ENCODE measurements around the gene SPAG7. TPM values are rescaled to one million over a fixed set of nuclear protein-coding genes. Genes with fewer than 3 reads are reported as not detected.

Gene SPAG7
- total RNA-seq, 3 donors from 2014 or later: 42.6 to 57.8 (median 55.2) TPM

DNA sequence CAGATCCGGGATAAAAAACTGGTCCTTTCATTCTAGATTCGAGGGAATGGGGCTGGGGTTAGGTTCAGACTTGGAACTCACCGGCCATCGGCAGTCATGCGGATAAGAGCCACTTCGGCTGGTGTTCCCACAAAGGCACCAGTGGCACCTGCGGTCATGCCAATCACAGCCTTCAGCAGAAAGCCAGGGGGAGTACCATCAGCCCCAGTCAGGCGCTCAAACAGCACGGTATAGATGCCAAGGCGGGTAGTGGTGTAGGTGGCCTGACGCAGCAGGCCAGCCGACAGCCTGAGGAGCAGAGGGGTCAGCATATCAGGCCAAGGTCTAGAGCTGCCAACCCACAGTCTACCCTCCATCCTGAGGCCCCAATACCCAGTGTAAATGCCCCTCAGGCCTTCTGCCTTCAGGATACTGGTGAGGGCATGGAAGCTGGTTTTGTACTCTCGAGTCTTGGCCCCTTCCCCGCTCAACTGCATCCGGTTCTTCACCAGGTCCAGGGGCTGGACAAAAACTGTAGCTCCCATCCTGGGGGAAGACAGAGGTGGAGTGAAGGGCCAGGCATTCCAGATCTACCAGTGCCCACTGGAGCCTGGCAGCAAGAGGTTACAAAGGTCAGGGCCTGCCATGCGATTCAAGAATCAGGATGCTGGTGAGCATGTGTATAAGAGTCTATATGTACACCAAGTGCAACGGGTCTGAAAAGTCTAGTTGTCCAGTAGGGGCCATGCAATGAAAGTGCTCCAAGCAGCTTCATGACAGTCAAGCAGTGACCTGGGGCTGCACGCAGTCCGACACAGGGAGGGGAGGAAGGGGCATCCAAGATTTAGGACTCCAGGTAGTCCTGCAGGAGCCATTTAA lies 28.7 kb downstream of the SPAG7 start:
- Histone ChIP-seq H3K9me3 (no peaks in the 10 kb centered on the region), H3K4me1 (peaks cover 17 to 32% of the 10 kb centered on the region in 2 donors), H3K4me3 (peak overlapping the region; percentile 83 to 85 (median 83)), H3K36me3 (no peaks in the 10 kb centered on the region), H3K27ac (peak overlapping the region; percentile 97), H3K27me3 (no peaks in the 10 kb centered on the region)
- intact Hi-C loops (cut with DNase I; ENCODE audit: low total_unique reads): no loop called here
- TF ChIP-seq, protein P1, sequence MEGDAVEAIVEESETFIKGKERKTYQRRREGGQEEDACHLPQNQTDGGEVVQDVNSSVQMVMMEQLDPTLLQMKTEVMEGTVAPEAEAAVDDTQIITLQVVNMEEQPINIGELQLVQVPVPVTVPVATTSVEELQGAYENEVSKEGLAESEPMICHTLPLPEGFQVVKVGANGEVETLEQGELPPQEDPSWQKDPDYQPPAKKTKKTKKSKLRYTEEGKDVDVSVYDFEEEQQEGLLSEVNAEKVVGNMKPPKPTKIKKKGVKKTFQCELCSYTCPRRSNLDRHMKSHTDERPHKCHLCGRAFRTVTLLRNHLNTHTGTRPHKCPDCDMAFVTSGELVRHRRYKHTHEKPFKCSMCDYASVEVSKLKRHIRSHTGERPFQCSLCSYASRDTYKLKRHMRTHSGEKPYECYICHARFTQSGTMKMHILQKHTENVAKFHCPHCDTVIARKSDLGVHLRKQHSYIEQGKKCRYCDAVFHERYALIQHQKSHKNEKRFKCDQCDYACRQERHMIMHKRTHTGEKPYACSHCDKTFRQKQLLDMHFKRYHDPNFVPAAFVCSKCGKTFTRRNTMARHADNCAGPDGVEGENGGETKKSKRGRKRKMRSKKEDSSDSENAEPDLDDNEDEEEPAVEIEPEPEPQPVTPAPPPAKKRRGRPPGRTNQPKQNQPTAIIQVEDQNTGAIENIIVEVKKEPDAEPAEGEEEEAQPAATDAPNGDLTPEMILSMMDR (IDR thresholded peaks at IDR 0.05): no peak
- TF ChIP-seq POLR2AphosphoS5 (IDR thresholded peaks at IDR 0.05): no peak
- no peak for TF ChIP-seq POLR2A (IDR thresholded peaks at IDR 0.05)
- DNase-seq (ENCODE audit: low spot score in 2 of 2): no peak

DNA sequence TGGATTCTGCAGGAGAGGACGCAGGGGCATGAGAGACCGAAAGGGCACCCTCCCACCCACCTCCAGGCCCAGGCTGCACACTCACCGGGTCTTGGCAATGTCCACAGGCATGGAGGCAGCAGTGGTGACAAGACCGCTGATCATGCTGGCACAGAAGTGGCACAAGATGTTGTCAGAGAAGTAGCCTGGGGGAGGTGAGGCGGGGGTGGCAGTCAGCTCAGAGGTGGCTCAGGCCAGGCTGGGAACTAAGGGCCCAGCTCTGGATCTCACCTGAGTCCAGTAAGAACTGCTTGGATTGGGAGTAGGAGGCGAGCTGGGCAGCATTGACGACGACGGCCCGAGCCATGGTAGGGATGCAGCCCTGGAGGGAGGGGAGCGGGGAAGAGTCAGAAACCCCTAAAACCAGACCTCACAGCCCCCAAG lies 29.5 kb downstream of the SPAG7 start:
- H3K27ac ChIP-seq: peak overlapping the region; percentile 97
- H3K4me1 ChIP-seq: peaks cover 17 to 32% of the 10 kb centered on the region in 2 donors
- peak overlapping the region in 1 of 3 donors; percentile 85 for H3K4me3 ChIP-seq
- DNase-seq (ENCODE audit: low spot score in 2 of 2): no peak
- H3K36me3 ChIP-seq: no peaks in the 10 kb centered on the region
- no peaks in the 10 kb centered on the region for H3K9me3 ChIP-seq
- no peak for TF ChIP-seq POLR2A (IDR thresholded peaks at IDR 0.05)
- TF ChIP-seq, protein P1 (IDR thresholded peaks at IDR 0.05): no peak
- no peak for TF ChIP-seq POLR2AphosphoS5 (IDR thresholded peaks at IDR 0.05)
- no peaks in the 10 kb centered on the region for H3K27me3 ChIP-seq
- intact Hi-C loops (cut with DNase I; ENCODE audit: low total_unique reads): no loop called here

DNA sequence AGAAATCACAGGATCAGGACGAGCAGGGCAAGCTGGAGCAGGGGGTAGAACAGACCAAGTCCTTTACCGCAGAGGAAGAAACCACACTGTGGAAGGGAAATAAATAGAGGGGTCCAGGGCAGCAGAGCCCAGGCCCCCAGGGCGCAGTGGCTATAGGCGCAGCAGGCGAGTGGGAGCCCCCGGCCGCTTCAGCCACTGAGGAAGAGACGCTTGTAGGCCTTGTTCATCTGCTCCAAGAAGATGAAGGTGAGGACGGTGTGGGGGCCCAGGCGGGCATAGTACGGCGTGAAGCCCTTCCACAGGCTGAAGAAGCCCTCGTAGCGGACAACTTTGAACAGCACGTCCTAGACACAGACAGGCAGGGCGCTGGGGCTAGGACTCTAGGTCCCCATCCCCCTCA lies 30.1 kb downstream of the SPAG7 start:
- no peak overlapping the region for H3K27ac ChIP-seq

DNA sequence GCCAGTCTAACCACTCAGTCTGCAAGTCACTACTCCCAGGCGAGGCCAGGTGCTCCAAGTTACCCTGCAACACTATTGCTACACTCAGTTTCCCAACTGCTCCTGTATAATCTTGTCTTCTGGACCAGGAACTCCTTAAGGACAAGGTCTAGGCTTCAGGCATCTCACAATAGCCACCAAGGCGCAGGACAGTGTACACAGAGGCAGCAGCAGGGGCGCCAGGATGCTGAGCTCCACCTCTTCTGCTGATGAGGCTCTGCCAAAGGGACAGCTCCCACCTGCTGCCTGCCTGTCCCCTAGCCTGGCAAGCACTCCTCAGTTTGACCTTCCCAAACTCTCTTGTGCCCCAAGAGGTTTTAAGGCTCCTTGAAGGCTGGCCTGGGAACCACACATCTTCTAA lies 31.2 kb downstream of the SPAG7 start:
- H3K36me3 ChIP-seq: no peaks in the 10 kb centered on the region
- no peak overlapping the region for H3K4me3 ChIP-seq
- no peaks in the 10 kb centered on the region for H3K9me3 ChIP-seq
- DNase-seq (ENCODE audit: low spot score in 2 of 2): no peak
- no peak overlapping the region for H3K27ac ChIP-seq
- intact Hi-C loops (cut with DNase I; ENCODE audit: low total_unique reads): no loop called here
- TF ChIP-seq POLR2A (IDR thresholded peaks at IDR 0.05): no peak
- TF ChIP-seq, protein P1 (IDR thresholded peaks at IDR 0.05): no peak
- TF ChIP-seq POLR2AphosphoS5 (IDR thresholded peaks at IDR 0.05): no peak
- H3K4me1 ChIP-seq: peaks cover 17 to 29% of the 10 kb centered on the region in 2 donors
- no peaks in the 10 kb centered on the region for H3K27me3 ChIP-seq

More for the DNA sequence above, 30.1 kb downstream of the SPAG7 start:
- Histone ChIP-seq H3K27me3 (no peaks in the 10 kb centered on the region), H3K9me3 (no peaks in the 10 kb centered on the region), H3K4me1 (peaks cover 17 to 32% of the 10 kb centered on the region in 2 donors), H3K36me3 (no peaks in the 10 kb centered on the region), H3K4me3 (no peak overlapping the region)
- intact Hi-C loops (cut with DNase I; ENCODE audit: low total_unique reads): no loop called here
- no peak for TF ChIP-seq POLR2AphosphoS5 (IDR thresholded peaks at IDR 0.05)
- TF ChIP-seq, protein P1 (IDR thresholded peaks at IDR 0.05): no peak
- no peak for TF ChIP-seq POLR2A (IDR thresholded peaks at IDR 0.05)
- no peak for DNase-seq (ENCODE audit: low spot score in 2 of 2)

DNA sequence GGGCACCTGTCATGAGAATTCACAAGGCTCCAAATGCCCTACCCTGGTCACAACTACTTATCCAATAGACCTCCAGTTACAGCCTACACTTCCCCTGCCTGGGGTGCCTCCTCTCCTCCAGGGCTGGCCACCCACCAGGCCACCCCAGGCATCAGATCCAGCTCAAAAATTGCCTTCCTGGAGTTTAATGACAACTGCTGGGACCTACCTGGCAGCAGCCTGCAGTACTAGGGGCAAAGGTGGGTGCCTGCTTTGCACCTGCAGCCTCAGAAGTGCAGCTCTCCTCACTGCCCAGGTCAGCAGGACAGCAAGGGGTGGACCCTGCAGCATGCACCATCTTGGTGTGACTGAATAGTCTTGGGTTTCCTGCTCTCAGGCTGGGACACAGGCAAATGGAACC lies 32.0 kb downstream of the SPAG7 start:
- TF ChIP-seq, protein P1 (IDR thresholded peaks at IDR 0.05): no peak
- TF ChIP-seq POLR2AphosphoS5 (IDR thresholded peaks at IDR 0.05) (no peak), POLR2A (IDR thresholded peaks at IDR 0.05) (no peak)
- no peaks in the 10 kb centered on the region for H3K36me3 ChIP-seq
- H3K4me3 ChIP-seq: no peak overlapping the region
- no peaks in the 10 kb centered on the region for H3K9me3 ChIP-seq
- peaks cover 10 to 23% of the 10 kb centered on the region in 2 donors for H3K4me1 ChIP-seq
- H3K27ac ChIP-seq: no peak overlapping the region
- intact Hi-C loops (cut with DNase I; ENCODE audit: low total_unique reads): no loop called here
- DNase-seq (ENCODE audit: low spot score in 2 of 2): no peak
- H3K27me3 ChIP-seq: no peaks in the 10 kb centered on the region

All from breast epithelium (tissue), 4 donors.